22Rv1 (cell line): ENCODE measurements around the gene LNPEP.

Experiments
- H3K27ac ChIP-seq: fragments of 450-650 bp; 2 replicates; pipeline ENCODE4 v1.5.1; 2017
- CTCF ChIP-seq: fragments of 450-650 bp; IDR thresholded peaks from 2 replicates; pipeline ENCODE4 v1.5.1; 2017; ENCODE audit warnings: mild to moderate bottlenecking
- ZFX ChIP-seq: fragments of 450-650 bp; IDR thresholded peaks from 2 replicates; pipeline ENCODE4 v1.6.1; 2017; ENCODE audit warnings: antibody characterized with exemption, borderline replicate concordance

Gene LNPEP

GRCh38 chr5:96963267-96963666, 27.4 kb downstream of the LNPEP start:
- H3K27ac ChIP-seq = no peak overlapping the region
- TF ChIP-seq CTCF (no peak), ZFX (no peak)

GRCh38 chr5:96966801-96967200, 30.9 kb downstream of the LNPEP start:
- H3K27ac ChIP-seq = no peak overlapping the region
- TF ChIP-seq ZFX = no peak
- no peak for TF ChIP-seq CTCF

- no peak overlapping the region for H3K27ac ChIP-seq
- TF ChIP-seq ZFX (no peak), CTCF (no peak)
Observed at GRCh38 chr5:96967400-96967799, 31.5 kb downstream of the LNPEP start.

GRCh38 chr5:96968074-96968473, 32.2 kb downstream of the LNPEP start:
- H3K27ac ChIP-seq = no peak overlapping the region
- TF ChIP-seq ZFX (no peak), CTCF (no peak)

GRCh38 chr5:96968614-96969013, 32.7 kb downstream of the LNPEP start:
- H3K27ac ChIP-seq = no peak overlapping the region
- TF ChIP-seq CTCF (no peak), ZFX (no peak)

- TF ChIP-seq CTCF (no peak), ZFX (no peak)
- no peak overlapping the region for H3K27ac ChIP-seq
Observed at GRCh38 chr5:96969366-96969765, 33.5 kb downstream of the LNPEP start.

- no peak overlapping the region for H3K27ac ChIP-seq
- no peak for TF ChIP-seq ZFX
- no peak for TF ChIP-seq CTCF
Observed at GRCh38 chr5:96972599-96973334, 36.9 kb downstream of the LNPEP start.
